T1000 (cell line): ENCODE measurements around the gene RPH3AL.
"Not testable (repeated sequence)": the region's sequence is repeated elsewhere in the genome, so short reads cannot be mapped to it uniquely, and the experiment has no call there.

ENCODE experiments used
- DNase-seq: peaks from one replicate; lab custom pipeline; 2025; ENCODE audit warnings: mixed read lengths; lab: John Stamatoyannopoulos, UW

The RPH3AL gene

DNA sequence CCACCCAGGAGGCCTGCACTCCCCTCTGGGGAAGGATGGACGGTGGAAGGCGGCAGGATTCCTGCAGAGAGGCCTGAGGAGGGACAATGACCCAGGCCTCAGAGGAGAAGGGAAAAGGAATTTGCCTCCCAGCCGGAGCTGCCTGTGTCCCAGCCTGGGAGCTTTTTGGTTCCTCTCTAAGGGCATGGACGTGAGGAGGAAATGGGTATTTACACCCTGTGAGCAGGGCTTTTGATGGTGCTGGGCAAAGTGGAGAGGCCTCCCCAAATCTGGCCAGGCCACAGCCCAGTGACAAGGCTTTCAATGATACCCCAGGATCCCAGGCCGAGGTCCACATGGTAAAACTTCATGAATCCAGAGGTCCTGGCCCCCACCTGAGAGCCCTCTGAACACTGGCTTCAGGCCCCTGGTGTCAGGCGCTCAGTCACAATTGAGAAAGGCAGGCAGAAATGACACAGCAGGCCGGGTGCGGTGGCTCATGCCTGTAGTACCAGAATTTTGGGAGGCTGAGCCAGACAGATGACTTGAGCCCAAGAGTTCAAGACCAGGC lies 115.1 kb downstream of the RPH3AL start:
- no peak for DNase-seq

DNA sequence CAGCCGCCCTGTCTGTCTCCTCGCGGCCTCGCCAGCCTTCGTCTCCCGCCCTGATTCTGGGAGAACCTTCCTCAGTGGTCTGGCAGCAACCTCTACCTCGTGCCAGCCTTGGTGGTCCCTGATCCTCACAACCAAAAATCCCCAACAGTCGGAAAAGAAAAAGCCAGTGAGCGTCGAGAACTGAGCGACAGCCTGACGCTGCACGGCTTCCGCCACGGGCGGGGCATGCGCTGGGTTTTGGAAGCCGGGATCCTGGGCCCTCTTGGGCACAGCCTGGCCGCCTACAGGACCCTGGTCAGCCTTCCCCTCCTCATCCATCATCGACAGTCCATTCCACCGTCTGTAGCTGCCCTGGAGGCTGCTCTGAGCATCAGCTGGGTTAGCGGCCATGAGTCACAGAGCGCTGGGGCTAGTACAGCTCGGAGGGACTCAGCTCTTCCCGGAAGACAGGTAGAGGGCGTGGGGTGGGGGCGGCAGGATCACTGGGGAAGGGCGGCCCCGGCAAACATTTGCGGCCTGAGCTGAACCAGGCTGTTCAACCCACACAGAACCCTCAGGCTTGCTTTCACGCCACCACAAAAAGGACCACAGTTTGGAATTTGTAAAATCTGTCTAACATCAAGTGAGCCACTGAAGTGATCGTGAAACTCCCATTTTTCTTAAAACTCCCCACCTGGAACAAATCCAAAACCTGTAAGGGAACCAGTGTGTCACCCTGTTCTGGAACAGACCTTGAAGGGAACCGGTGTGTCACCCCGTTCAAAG lies 115.8 kb downstream of the RPH3AL start:
- DNase-seq, result no peak

DNA sequence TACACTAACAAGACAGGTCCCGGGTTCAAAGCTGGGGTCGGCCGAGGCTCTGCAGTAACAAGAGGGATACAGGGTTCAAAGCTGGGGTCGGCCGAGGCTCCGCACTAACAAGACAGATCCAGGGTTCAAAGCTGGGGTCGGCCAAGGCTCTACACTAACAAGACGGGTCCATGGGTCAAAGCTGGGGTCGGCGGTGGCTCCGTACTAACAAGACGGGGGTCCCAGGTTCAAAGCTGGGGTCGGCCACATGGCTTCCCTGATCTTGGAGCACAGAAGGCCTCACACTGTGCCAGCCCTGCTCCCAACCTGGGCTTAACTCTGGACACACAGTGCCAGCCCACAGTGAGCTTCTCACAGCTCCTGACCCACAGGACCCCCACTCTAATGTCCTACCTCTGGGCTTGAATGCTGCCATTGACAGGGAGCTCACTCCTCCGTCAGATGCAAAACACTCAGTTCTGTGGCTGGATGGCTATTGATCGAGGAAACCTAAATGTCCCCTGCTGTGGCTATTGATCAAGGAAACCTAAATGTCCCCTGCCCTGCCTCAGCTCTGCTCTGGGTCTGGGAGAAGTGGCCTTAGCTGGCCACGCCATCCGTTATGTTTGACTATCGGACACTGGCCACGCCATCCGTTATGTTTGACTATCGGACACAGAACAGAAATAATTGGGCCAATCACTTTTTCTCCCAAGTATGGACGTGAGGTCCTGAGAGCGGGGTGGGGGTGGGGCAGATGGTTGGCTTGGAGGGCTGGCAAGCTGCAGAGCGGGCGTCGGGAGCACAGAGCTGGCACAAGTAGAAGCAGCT lies 116.6 kb downstream of the RPH3AL start:
- DNase-seq, result no peak

DNA sequence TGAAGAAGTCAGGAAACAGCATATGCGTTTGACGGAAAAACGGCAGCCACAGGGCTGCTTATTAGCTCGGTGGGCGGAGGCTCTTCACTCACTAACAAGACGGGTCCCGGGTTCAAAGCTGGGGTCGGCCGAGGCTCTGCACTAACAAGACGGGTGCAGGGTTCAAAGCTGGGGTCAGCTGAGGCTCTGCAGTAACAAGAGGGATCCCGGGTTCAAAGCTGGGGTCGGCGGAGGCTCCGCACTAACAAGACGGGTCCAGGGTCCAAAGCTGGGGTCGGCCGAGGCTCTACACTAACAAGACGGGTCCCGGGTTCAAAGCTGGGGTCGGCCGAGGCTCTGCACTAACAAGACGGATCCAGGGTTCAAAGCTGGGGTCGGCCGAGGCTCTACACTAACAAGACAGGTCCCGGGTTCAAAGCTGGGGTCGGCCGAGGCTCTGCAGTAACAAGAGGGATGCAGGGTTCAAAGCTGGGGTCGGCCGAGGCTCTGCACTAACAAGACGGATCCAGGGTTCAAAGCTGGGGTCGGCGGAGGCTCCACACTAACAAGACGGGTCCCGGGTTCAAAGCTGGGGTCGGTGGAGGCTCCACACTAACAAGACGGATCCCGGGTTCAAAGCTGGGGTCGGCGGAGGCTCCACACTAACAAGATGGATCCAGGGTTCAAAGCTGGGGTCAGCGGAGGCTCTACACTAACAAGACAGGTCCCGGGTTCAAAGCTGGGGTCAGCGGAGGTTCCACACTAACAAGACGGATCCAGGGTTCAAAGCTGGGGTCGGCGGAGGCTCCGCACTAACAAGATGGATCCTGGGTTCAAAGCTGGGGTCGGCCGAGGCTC lies 117.4 kb downstream of the RPH3AL start:
- DNase-seq, result not testable (repeated sequence)

DNA sequence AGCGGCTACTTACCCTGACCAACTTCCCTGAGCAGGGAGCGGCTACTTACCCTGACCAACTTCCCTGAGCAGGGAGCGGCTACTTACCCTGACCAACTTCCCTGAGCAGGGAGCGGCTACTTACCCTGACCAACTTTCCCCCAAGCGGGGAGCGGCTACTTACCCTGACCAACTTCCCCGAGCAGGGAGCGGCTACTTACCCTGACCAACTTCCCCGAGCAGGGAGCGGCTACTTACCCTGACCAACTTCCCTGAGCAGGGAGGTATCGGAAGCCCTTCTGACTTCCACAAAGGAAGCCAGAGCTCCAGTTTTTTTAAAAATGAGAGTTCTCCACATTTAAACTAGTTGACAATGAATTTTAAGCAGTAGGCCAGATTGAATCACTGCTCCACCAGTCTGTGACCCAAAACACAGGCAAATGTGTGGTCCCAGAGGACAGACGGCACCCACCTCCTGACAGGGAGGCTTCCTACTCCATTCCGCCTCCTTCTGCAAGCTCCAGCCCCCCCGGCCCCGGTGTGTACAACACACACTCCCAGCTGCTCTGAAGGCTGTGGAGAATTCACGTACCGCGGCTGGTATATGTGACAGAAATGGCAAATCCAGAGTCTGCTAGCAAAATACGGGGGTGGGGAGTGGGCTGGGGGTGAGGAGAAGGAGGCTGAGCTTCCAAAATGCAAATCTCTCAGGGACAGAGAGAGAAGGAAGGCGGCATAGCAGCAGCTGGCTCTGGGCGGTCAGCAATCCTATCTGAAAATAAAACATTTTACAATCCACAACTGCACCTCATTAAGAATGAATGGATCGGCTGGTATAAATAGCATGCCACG lies 118.2 kb downstream of the RPH3AL start:
- not testable (repeated sequence) for DNase-seq

DNA sequence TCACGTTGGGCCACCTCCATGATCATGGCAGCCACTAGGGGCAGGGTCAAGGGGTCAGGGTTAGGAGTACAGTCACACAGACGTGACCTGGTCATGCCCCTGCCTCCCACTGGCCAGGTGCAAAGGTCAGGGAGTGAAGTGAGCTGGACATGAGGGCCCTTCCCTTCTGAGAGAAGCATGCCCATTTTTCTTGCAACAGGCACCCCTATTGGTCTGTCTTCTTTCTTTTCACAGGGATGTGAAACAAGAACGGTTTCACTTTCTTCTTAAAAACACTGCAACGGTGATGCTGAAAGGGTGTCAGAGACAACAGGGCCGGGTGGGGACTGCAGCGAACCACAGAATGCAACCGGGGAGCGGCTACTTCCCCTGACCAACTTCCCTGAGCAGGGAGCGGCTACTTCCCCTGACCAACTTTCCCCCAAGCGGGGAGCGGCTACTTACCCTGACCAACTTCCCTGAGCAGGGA lies 119.1 kb downstream of the RPH3AL start:
- DNase-seq, result no peak

DNA sequence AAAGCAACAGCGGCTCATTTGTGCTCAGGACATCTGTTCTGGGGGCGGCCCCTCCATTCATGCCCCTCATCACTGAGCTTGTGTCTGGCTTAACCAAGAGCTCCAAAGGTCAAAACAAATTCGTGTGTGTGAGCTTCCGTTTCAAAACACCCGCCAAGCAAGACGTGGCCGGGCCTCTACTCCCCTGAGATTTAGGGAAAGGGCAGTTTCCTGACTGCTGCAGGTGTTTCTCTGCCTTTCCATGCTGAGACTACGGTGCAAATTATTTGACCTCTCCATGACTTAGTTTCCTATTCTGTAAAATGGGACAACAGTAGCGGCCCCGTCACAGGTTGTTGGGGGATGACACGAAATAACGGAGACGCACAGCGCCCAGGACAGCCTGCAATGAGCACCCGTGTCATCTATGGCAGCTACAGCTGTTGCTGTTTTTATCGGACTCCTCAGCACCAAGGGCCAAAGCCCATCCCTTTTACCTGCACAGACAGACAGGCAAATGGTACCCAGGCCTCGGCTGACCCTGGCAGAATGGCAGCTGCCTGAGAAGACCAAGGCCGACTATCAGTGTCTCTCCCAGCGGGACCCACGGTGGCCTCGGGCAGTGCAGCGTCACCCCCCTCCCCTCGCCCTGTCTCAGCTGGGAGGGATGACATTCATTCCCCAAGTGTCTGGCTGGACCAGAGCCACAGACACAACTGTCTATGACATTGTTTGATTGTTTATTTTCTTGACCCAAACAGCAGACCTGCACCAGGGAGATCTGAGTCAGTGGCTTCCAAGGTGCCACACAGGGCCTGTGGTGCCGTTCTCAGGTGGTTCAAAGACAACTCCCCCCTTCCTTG lies 120.4 kb downstream of the RPH3AL start:
- no peak for DNase-seq

DNA sequence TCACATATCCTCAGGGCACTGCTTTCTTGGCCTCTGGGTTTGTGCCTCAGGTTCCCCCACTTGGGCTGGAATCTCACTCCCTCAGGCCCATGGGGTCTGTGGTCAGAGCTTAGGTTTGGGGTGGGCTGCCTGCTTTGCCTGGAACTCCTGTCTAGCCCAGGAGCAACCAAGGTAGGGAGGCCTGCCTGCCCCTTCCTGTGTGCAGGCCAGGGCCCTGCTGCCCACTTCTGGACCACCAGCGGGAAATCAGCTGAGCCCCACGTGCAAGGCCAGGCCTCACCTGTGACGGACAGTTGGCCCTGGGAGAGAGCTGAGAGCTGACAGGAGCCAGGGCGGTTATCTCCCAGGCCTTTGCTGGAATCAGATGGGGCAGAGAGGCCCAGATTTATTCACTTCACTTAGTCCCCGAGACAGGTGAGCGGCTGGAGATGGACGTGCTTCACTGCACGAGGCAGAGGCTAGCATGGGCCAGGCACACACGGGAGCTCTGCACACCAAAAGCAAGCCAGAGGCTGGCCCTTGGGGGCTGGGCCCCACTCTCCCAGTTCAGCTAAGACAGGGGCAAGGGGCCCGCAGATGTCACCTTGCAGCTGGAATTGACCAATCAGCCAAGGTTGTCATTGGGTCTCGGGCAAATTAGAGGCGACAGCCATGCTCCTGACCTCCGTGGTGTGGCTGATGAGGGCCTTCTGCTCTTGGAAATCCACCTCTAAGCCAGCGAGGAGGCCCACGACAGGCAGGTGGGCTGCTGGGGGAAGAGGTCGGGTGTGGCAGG lies 121.2 kb downstream of the RPH3AL start:
- no peak for DNase-seq

DNA sequence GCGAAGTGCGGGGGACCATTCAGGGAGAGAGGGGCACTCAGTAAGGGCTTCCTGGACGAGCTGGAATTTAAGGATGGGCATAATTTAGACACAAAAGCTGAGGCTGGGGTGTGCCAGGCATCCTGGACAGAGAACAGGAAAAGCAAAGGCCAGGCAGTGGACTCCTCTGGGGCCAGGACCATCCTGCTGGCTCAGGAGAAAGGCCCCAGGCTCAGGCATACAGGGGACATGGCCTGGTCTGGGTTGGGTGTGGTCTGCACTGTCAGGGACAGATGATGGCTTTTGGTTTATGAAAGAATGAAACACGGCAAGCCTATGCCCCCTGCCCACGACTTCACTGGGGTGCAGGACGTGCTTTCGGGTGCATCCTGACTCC lies 122.2 kb downstream of the RPH3AL start:
- no peak for DNase-seq

DNA sequence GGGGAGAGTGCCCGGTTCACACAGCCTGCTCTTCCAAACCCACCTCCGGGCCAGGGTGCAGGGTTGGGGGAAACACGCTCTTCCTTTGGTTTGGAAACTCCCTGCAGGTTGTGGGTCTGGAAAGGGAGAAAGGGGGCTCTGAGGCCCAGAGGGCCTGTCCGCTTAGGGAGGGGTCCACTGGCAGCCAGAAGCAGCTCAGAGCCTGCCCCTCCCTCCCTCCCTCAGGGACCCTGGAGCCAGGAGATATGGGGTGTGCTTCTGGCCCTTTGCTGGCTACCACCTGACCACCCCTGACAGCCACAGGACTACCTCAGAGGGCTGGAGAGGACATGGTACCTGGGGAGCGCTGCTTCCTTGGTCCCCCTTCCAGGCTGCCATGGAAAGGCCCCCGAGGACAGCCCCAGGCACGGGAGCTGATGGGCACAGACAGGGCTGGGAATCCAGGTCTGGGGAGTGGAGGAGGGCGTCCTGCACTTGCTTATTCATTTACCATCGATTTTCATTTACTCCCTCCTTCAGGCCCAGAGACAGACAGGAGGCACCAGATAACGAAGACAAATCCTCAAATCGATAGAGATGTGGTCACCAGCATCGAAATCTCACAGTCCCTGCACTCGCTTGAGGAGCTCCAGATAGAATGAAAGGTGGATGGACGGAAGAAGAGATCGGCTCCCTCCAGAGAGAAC lies 122.8 kb downstream of the RPH3AL start:
- DNase-seq, result no peak

DNA sequence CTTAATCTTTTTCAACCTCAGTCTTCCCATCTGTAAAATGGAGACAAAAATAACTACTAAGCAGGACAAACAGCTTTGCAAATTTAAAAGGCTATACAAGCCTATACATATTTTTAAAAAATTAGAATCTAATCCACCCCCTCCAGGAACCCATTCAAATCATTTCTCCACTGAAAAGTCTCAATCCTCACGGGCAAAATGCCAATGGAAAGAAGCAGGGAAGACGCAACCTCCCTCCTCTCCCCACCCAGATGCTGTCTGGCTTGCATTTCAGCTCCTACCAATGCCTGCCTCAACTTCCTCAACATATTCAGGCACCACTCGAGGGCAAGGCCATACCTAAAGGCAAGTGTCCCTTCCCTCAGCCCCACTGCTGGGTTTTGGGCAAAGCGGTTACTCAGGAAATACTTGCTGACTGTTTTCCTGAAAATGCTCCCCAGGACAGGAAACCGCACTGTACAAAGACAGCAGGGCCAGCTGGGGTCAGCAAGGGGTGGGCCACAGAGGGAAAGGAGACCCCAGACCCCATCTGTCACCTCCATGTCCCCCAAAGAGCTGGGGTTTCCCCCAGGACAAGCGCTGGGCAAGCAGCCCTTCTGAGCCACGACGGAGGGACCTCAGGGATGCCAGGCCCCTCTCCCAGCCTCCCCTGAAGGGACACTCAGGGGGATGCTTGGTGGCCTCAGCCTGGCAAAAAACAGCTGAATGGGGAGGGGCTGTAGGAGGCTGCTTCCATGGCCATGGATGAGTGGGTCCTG lies 123.5 kb downstream of the RPH3AL start:
- DNase-seq, result no peak

DNA sequence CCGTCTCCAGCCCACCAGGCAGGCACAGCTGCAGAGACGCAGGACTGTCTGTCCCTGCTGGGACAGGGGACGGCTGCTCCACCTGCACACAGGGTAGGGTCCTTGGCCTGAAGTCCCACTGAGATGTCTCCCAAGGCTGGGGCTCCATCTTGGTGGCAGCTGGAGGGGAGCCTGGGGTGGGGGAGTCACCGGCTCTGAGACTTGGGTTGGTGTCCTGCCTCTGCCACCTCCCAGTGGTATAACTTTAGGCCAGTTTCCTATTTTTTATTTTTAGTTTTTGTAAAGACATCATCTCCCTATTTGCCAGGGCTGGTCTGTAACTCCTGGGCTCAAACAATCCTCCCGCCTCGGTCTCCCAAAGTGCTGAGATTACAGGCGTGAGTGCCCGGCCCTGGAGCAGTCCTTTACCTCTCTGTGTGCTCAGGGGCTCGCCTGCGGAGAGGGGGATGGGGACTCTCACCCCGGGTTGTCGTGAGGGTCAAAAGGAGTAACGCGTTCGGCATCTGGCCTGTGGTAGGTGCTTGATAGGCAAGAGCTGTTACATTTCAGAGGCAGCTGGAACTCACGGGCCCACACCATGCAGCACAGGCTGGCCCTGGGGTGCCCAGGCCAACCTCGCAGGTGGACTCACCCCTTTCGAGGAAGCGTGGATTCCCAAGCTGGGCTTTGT lies 124.5 kb downstream of the RPH3AL start:
- no peak for DNase-seq

DNA sequence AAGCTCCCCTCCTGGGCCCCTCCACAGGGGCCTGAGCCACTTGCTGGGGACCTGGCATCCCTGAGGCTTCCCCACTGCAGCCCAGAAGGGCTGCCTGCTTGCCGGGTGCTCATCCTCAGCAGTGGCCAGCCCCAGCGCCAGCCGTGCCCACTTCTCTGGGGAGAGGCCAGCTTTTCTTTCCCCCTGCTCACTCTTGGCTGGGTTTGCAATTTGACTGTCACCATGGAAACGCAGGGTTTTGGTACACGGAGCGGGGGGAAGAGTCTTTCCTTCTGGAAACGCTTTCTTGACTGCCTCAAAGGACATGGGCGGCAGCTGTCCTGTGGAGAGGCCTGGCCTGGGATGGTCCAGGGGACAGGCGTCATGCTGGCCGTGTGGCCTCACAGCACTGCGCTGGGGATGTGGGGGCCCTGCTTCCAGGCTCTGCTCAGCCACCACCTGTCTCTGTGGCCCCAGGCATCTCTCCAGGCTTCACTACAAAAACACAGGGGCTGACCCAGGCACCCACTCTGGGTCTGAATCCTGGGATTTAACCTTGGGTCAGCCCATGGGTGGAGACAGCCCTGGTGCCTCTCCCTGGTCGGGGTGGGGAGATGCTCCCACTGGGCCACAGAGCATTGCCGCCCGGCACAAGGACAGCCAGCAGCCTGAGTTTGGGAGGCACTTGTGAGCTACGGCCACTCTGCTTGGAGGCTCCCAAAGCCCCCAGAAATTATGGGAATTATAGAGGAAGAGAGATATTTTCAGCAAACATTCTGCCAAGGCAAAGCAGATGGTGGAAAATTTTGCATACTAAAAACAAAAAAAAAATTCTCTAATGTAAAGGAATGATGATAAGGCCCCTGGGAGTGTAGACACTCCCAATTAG lies 125.3 kb downstream of the RPH3AL start:
- no peak for DNase-seq

DNA sequence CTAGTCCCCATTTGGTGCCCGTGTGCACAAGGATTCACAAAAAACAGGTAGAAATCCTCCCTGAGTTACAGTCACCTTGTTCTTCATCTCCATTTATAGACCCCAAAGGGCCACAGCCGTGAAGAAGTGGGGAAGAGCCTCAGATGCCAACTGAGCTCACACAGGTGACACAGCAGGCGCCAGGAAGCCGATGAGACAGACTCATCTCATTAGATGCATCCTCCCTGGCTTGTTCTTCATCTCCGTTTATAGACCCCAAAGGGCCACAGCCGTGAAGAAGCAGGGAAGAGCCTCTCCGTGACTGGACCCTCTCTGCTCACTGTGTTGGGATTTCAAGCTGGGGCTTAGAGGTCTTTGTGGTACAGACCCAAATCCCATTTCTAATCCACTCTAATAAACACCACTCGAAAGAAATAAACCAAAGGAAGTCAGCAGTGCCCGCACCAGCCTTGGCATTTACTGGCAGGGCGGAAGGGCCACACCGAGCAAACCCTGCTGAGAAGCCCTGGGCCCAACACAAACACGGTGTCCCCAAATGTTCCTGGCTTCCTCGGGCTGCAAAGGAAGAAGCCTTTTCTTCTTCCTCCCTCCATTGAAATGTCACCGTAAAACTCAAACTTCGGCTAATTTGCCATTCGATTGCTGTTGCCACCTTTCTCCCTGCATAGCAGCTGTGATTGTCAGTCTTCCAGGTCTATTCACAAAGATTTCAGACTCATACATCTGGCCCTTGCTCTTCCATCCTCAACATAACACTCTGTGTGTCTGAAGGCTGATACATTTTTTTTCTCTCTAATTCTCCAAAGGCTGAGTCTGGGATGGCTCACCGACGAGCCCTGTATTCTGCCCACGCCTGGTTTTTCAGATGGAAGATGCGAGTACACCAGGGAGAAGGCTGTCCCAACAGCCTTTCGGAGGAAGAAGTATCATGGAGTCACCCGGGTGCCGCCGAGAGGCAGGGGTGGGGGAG lies 126.2 kb downstream of the RPH3AL start:
- DNase-seq, result no peak

DNA sequence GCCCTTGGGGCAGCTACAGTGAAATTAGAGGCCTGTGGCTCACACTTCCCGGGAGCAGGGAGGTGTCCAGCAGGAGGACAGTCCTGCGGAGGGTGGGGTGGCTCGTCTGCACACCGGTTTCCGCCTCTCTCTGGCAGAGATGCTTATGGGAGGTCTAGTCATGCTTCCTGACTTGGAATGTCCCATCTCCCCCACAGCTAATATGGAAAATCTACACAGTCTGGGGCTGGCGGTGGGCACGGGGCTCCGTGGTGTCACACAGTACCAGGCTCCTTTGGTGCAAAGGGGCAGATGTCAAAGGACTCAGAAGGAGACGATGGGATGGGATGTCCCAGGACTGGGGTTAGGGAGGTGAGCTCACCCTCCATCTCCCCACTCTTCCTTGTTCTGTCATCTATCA lies 127.1 kb downstream of the RPH3AL start:
- no peak for DNase-seq
